ENCODE measurements around the gene PCGF3.
A peak's percentile ranks its signal among the peaks of the same experiment; 100 is the strongest.

DNA sequence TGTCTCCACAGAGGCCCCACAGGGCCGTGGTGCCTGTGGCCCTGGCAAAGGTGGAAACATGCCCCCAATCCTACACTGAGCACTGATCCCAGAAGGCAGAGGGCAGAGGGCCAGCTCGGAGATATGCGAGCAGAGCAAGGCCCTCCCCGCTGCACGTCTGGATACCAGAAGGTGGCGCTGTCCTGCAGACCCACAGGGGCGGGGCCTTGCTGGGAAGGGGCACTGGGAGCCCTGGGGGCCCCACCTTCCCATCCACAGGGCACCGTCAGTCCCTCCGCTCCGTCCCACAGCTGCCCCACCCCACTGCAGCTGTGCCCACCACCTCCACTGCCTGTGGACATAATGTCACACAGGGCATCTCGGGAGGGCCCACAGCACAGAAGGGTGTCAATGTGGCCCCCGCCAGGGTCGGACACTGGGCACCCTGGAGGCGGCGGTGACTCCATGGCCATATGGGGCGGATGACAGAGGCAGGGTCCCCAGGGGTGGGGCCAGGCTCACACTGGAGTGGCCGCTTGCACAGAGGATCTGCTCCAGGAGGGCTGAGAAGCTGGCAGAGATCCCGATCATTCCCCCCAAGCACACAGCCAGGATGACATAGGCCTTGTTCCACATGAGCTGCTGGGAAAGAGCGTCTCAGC lies 21.5 kb upstream of the PCGF3 start:
- TF ChIP-seq, protein P1, sequence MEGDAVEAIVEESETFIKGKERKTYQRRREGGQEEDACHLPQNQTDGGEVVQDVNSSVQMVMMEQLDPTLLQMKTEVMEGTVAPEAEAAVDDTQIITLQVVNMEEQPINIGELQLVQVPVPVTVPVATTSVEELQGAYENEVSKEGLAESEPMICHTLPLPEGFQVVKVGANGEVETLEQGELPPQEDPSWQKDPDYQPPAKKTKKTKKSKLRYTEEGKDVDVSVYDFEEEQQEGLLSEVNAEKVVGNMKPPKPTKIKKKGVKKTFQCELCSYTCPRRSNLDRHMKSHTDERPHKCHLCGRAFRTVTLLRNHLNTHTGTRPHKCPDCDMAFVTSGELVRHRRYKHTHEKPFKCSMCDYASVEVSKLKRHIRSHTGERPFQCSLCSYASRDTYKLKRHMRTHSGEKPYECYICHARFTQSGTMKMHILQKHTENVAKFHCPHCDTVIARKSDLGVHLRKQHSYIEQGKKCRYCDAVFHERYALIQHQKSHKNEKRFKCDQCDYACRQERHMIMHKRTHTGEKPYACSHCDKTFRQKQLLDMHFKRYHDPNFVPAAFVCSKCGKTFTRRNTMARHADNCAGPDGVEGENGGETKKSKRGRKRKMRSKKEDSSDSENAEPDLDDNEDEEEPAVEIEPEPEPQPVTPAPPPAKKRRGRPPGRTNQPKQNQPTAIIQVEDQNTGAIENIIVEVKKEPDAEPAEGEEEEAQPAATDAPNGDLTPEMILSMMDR (tag by site-specific recombination; IDR thresholded peaks at IDR 0.05) = peak; percentile 86
- TF ChIP-seq MEIS1 (CRISPR knock-in tag; IDR thresholded peaks at IDR 0.05; ENCODE audit: borderline replicate concordance) (no peak), ZBTB1 (tag by site-specific recombination; IDR thresholded peaks at IDR 0.05) (no peak)
- TF ChIP-seq, protein P2, sequence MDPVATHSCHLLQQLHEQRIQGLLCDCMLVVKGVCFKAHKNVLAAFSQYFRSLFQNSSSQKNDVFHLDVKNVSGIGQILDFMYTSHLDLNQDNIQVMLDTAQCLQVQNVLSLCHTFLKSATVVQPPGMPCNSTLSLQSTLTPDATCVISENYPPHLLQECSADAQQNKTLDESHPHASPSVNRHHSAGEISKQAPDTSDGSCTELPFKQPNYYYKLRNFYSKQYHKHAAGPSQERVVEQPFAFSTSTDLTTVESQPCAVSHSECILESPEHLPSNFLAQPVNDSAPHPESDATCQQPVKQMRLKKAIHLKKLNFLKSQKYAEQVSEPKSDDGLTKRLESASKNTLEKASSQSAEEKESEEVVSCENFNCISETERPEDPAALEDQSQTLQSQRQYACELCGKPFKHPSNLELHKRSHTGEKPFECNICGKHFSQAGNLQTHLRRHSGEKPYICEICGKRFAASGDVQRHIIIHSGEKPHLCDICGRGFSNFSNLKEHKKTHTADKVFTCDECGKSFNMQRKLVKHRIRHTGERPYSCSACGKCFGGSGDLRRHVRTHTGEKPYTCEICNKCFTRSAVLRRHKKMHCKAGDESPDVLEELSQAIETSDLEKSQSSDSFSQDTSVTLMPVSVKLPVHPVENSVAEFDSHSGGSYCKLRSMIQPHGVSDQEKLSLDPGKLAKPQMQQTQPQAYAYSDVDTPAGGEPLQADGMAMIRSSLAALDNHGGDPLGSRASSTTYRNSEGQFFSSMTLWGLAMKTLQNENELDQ (tag by site-specific recombination; IDR thresholded peaks at IDR 0.05; ENCODE audit: low read depth) = no peak
